ENCODE results near the gene EGLN3.
"Not testable (repeated sequence)": the region's sequence is repeated elsewhere in the genome, so short reads cannot be mapped to it uniquely, and the experiment has no call there.

The EGLN3 gene

DNA sequence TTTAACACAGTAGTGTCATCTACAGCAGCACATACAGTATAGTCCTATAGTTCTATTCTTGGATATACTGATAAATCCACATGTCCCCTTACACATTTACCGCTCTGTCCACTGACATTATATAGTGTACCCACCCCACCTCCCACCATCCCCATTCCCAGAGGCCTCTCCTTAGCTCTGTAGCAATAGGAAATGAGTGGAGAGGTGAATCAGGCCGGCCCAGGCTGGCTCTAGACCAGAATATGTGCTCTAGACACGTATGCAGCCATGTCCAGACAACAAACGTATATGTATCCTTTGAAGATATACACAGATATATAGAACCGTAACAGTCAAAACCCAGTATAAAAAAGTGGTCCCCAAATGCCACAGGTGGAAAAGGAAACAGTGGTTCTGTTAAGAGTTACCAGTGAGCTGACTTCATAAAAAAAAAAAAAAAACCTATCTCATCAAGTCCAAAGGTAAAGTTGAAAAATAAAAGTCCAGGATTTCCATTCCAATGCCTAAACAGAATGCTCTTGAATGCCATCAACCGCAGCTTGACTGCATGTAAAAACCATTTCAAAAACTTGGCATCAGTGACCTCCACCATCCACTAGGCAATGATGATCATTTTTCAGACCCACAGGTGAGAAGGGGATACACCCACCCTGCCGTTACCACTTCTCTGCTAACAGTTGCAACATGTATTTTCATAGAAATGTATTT, 16.7 kb downstream of the EGLN3 start:
- no peak for DNase-seq

DNA sequence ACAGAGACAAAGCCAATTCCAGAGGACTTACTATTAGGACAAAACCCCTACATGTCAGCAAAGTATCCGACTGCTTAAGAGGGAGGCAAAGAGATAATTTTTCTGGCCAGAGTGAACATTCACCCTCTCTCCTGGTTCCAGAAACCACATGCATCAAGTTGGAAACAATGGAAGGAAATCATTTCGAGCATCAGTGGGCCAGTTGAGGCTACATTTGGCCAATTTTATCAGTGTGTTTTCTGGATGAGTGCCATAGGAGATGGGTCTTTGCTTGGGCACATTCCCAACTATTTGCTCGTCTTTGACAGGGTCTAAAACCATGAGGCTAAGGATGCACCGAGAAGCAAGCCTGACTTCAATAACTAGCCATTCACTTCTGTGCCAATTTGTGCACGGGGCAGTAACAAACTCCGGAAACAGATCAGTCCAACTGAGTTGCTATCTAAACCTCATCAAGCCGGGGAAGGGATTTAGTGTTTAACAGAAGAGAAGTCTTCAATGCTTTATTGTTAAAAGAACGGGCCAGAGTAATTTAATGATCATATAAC, 17.4 kb downstream of the EGLN3 start:
- no peak for DNase-seq

DNA sequence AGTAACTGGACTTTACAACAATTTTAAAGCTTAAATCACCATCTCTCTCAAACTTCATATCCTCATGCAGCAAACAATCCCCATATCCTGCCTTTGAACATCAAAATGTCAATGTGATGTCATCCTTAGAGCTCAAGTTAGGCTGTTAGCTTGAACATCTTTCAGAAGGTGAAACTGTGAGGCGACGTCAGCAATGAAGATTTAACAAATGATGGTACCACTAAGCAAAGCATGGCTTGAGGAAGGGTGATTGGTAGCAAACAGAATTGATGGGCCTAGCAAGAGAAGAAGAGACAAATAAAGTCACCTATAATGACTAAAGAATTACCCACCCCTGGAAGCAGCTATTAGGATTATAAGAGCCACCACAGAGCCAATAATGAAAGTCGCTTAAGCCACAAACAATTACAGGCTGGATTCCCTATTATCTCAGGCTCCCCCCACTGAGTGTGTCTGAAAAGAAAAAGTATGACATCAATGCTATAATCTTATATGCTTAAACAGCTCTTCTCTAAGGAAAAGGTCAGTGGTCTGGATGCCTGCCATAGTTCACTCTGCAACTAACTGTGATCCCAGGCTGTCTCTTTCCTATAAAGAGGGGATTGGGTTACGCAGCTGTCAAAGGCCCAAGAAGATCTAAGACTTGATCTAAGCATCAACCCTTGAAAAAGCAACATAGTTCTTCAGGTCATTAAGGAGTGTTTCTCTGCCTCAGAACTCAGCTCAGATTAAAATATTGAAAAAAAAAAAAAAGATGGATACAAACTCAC, 18.1 kb downstream of the EGLN3 start:
- peak; percentile 41 for DNase-seq

GRCh38 chr14:33932033-33932432, 18.8 kb downstream of the EGLN3 start:
- no peak for DNase-seq

DNA sequence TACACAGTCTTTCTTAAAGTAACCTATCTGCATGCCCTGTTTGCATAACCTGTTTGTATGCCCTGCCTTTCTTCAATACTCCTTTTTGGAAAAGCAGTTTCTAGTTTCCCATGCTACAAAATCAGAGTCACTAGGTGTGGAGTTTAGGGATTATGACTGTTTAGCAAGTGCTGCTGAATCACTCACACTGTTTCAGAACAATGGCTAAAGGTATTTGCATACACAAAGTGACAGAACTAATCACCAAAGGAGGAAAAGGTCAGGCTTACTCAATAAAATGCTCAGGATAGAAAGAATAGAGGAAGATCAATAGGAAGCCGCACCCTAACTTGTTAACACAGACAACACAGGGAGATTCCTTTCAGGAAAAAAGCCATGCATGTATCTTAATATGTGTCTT, 19.4 kb downstream of the EGLN3 start:
- no peak for DNase-seq

DNA sequence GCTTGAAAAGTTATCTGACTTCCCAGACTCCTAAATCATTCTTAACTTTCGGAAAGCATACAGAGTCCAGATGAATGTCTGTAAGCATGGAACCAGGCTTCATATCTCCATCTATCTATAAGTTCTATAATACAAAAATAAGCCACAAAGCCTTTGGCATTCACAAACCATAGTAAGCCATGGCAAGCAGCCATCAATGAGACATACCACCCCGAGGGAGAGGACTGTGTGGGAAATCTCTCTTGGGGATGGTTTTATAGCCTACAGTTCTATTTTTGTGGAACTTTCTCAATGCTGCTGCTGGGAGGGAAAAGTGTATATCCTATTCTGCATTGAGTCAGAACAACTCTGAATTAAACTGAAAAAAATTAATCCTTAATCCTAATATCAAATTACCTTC, 20.4 kb downstream of the EGLN3 start:
- no peak for DNase-seq

GRCh38 chr14:33929799-33930408, 21.0 kb downstream of the EGLN3 start:
- DNase-seq, result no peak

DNA sequence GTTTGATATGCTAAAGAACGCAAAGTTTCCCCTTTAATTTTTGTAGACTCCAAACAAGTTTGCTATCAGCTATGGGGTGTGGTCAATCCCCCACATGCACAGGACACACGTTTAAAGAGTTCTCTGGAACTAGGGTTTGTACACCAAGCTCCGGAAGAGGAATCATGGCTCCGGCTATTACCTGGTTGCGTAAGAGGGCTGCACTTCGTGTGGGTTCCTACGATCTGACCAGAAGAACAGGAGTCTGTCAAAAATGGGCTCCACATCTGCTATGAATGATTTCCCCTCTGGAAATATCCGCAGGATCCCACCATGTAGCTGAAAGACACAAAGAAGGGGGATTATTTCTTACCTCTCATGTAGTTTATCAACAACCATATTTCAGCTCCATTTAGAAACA, 22.0 kb downstream of the EGLN3 start:
- DNase-seq, result no peak

GRCh38 chr14:33927944-33928343, 22.9 kb downstream of the EGLN3 start:
- DNase-seq, result no peak

DNA sequence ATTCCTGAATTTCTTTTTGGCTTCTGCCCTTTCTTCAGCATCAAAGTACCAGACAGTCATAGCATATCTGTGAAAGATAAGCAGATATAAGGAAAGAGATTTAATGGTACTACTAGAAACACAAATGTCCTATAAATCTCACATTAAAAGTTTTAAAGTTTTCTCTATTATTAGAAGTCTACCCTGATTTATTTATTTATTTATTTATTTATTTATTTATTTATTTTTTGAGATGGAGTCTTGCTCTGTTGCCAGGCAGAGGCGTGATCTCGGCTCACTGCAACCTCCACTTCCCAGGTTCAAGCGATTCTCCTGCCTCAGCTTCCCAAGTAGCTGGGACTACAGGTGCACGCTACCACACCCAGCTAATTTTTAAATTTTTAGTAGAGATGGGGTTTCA, 23.9 kb downstream of the EGLN3 start:
- DNase-seq, result not testable (repeated sequence)

- DNase-seq, result no peak
These were observed 24.9 kb downstream of the EGLN3 start for GRCh38 chr14:33925946-33926345.

- no peak for DNase-seq
These were observed 25.6 kb downstream of the EGLN3 start for GRCh38 chr14:33925235-33925634.

DNA sequence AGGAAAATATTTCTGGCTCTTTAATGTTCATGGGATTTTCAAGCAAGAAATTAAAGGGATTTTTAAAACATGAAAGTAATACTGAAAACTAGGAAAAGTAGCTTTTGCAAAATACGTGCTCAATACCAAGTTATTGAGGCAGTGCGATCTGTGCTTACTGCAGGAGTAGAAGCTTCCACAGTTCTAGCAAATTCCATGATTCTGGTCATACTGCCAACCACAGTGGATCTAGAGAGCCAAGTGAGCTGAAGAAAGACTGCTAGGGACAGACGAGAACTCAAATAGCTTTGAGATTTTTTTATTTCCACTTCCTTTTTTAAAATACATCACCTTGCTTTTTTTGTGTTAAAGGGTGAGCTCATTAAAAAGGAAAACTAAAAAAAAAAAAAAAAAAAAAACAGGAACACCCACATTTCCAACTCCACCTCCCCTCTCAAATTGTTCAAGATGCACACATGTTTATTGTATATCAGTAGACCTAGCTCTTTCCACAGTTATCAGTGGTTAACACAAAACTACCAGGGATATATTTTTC, 26.2 kb downstream of the EGLN3 start:
- DNase-seq, result no peak

GRCh38 chr14:33922125-33922524, 28.7 kb downstream of the EGLN3 start:
- no peak for DNase-seq

GRCh38 chr14:33918256-33918655, 32.6 kb downstream of the EGLN3 start:
- no peak for DNase-seq

DNA sequence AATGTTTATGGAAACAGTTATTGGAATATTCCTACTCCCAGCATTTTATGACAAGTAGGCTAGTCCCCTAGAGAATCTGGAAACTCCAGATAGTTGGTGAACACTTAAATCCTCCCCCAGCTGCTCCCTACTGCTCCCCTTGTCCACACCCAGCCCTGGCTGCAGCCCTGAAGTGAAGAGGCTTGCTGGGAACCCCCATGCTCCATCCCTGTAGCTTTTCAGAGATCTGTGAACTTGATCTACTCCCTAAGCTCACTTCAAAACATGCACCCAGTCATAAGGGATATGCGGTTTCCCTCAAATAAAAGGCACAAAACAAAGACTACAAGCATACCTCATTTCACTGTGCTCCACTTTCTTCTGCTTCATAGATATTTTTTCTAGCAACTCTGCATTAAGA, 33.2 kb downstream of the EGLN3 start:
- DNase-seq, result no peak

DNA sequence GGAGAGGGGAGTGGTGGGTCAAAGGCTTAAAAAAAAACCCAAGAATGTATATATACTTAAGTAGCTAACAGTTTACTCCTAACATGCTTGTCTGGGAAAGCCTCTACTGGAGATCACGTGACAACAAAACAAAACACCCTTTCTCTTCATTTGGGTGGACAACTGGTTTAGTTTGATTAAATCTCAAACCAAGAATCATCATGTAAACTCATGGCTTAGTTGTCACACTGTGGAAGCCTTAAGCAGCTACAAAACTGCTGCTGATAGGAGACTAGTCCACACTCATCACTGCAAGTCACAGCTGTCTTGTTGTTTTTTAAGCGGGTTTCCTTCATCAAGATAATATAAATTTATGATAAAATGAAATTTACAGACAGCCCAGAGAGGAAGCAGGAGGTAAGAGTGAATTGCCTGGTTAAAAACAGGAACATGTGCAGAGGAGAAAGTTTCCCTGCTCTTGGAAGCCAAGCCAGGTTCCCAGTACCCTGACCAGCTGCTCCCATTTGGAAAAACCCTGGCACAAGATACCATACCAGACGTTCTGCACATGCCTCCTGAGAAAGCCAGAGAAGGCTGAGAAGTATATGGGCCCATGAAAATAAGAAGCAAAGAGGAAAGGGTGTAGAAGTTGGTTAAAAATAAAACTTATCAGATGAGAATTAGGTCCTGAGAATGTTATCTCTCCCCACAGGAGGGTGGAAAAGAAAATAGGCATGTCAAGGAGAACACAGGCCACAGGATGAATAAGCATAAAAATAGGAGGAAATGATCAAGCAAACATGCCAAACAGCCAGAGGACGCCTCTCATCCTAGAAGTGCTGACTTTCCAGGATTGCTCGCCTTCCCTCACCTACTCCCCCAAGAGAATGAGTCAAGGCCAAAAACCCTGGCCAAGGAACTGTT, 34.0 kb downstream of the EGLN3 start:
- DNase-seq, result no peak

DNA sequence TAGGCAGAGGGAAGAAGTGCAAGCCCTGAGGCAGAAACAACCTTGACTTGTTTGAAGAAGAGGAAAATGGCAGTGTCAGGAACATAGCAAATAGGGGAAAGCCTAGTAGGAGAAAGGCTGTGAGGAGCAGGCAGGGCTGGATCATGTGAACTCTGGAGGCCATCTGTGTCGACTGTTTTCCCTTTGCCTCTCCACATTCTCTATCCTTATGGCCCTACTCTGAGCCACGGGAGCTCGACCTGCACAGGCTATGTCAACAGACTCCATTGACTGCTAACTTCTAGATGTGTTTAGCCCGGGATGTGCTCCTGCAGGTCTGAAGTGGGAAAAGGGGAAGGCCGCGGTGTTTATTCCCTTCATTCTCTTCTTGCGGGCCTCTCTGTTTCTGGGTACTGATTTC, 35.2 kb downstream of the EGLN3 start:
- DNase-seq, result no peak

DNA sequence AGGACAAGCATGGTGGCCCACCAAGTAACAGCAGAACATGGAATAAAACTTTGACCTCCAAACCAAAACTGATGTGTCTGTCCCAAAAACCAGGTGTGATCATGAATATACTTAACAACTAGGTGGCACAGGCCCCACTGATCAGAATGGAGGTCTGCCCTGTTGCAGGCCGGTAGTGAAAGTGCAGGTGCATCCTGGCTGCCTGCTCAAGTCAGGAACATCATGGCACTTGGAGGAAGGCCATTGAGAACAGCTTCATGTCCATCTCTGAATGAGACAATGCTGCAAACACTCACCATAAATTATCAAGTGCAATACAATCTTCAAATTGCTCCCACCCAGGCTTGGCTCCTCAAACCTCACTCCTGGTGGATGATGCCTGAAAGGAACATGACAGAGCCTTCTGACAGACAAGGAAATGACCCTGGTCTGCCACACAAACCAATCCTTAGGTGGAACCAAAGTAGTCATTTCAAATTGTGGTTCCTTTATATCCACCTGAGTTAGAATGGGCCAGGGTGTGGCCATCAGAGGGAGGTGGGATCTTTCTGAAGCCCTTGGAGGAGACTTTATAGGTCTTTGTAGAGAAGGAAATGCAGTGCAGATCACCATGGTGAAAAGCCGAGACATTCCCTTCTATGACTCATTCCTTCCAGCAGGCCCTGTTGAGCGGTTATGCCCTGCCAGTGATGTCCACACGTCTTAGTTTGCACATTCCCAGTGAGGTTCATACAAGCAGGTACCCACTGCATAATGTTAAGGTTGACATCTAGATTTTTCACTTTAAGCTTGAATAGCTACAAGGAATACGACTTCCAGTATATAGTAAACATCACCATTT, 36.0 kb downstream of the EGLN3 start:
- DNase-seq, result no peak

- DNase-seq, result no peak
These were observed 39.8 kb downstream of the EGLN3 start for GRCh38 chr14:33911046-33911445.

DNA sequence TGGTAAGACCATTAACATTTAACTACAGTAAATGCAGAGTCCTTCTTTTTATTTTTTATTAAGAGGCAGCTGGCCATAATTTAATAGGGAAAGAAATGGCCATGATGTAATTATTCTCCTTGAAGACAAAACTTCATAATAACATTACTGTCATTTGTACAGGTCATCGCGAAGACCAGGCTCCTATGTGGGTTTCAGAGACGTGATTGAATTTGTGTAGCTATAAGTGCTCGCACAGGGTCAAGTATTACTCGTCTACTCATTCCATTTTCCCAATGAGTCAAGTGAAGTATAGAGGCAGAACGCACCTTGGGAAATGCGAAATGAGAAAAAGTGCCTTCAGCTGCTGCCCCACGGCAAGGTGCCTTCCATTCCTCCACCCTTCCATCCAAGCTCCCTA, 40.4 kb downstream of the EGLN3 start:
- DNase-seq, result no peak

Measured in eye (tissue), 1 donor.